Uterus (tissue), 2 donors: ENCODE data around the gene BTBD9.

Experiments used
- POLR2A ChIP-seq, 2 donors: fragments of 450-650 bp; IDR thresholded peaks; one replicate each; pipeline ENCODE4 v1.6.1; 2016; ENCODE audit warnings: antibody characterized with exemption in 2 of 2, mild to moderate bottlenecking in 1 of 2, moderate library complexity in 1 of 2
- TF ChIP-seq, protein P1 (sequence below), 4 experiments: fragments of 200-600 bp in 2 of 4; fragments of 450-650 bp in 2 of 4; sonication (generic) in 2 of 4; IDR thresholded peaks; one replicate each; pipeline ENCODE4 v1.5.1; 2016 to 2019; ENCODE audit warnings: antibody characterized with exemption in 4 of 4, mild to moderate bottlenecking in 2 of 4, moderate library complexity in 1 of 4

DNA sequence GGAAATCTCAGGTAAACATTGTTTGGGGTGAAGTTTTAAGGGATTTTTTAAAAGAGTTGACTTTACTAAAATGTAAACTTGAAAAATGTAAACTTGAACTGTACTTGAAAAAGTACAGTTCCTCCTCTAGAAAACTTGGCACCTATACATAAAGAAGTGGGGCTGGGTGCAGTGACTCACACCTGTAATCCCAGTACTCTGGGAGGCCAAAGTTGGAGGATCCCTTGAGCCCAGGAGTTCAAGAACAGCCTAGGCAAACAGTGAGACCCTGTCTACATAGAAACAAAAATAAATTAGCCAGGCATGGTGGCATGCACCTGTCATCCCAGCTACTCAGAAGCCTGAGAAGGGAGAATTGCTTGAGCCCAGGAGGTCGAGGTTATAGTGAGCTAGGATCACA, 7.2 kb downstream of the BTBD9 start:
- TF ChIP-seq, protein P1, sequence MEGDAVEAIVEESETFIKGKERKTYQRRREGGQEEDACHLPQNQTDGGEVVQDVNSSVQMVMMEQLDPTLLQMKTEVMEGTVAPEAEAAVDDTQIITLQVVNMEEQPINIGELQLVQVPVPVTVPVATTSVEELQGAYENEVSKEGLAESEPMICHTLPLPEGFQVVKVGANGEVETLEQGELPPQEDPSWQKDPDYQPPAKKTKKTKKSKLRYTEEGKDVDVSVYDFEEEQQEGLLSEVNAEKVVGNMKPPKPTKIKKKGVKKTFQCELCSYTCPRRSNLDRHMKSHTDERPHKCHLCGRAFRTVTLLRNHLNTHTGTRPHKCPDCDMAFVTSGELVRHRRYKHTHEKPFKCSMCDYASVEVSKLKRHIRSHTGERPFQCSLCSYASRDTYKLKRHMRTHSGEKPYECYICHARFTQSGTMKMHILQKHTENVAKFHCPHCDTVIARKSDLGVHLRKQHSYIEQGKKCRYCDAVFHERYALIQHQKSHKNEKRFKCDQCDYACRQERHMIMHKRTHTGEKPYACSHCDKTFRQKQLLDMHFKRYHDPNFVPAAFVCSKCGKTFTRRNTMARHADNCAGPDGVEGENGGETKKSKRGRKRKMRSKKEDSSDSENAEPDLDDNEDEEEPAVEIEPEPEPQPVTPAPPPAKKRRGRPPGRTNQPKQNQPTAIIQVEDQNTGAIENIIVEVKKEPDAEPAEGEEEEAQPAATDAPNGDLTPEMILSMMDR (IDR thresholded peaks at IDR 0.05), result no peak
- no peak for TF ChIP-seq POLR2A (IDR thresholded peaks at IDR 0.05)
